ENCODE measurements around the gene NOS2. TPM values are rescaled to one million over a fixed set of nuclear protein-coding genes. Genes with fewer than 3 reads are reported as not detected.

NOS2 gene
- total RNA-seq, 4 donors from 2014 or later: 0.07 to 0.40 (median 0.35) TPM

DNA sequence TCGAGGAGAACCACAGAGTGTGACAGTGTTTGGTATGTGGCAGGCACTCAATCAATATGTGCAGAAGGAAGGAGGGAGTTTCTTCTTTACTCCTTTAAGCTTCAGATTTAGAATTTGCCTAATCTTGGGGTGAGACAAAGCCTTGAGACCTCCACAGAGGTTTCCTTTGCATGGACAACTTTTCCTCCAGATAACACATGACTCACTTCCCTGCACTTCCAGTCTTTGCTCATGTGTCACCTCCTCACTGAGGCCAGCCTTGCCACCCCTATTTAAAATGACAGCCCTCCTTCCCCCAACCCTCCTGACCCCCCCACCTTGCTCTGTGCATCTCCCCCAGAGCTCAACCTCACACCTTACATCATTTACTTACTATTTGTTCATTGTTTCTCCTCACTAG lies 17.4 kb upstream of the NOS2 start:
- Histone ChIP-seq H3K4me3 (no peak overlapping the region), H3K27ac (no peak overlapping the region), H3K36me3 (no peaks in the 10 kb centered on the region), H3K9me3 (peaks cover 0 to 13% (median 0%) of the 10 kb centered on the region in 3 donors), H3K27me3 (no peaks in the 10 kb centered on the region), H3K4me1 (peaks cover 0 to 20% (median 4%) of the 10 kb centered on the region in 3 donors)
- TF ChIP-seq CTCF (IDR thresholded peaks at IDR 0.05) (no peak), POLR2A (IDR thresholded peaks at IDR 0.05) (no peak), POLR2AphosphoS5 (IDR thresholded peaks at IDR 0.05) (no peak), EP300 (IDR thresholded peaks at IDR 0.05) (no peak)
- no peak for ATAC-seq
- WGBS, 2 donors (ENCODE audit: low coverage in 1 of 2): 45 to 60% methylated on average over 1 of the region's 1 CpG

DNA sequence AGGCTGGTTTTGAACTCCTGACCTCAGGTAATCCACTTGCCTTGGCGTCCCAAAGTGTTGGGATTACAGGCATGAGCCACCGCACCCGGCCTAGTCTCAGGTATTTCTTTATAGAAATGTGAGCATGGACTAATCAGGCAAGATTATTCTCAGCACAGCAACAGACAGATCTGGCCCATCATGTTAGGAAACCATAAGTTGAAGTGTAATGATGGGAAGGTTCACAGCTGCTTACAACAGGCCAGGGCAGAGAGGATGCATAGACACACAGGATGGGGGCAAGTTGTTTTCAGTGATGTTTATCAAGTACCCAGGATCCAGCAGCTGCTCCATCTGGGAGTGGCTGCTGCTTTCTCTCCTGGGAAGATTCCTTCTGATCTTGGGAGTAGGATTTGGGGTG lies 16.6 kb upstream of the NOS2 start:
- TF ChIP-seq CTCF (IDR thresholded peaks at IDR 0.05) (no peak), EP300 (IDR thresholded peaks at IDR 0.05) (no peak), POLR2AphosphoS5 (IDR thresholded peaks at IDR 0.05) (no peak), POLR2A (IDR thresholded peaks at IDR 0.05) (no peak)
- H3K4me1 ChIP-seq: peaks cover 0 to 20% (median 4%) of the 10 kb centered on the region in 3 donors
- no peak overlapping the region for H3K27ac ChIP-seq
- no peaks in the 10 kb centered on the region for H3K27me3 ChIP-seq
- H3K4me3 ChIP-seq: no peak overlapping the region
- H3K36me3 ChIP-seq: no peaks in the 10 kb centered on the region
- peaks cover 0 to 10% (median 0%) of the 10 kb centered on the region in 3 donors for H3K9me3 ChIP-seq
- WGBS, 2 donors (ENCODE audit: low coverage in 1 of 2): 100% methylated on average over 1 of the region's 3 CpGs; no CpG with 5 or more reads in 1 of the 2 donors
- ATAC-seq: no peak

DNA sequence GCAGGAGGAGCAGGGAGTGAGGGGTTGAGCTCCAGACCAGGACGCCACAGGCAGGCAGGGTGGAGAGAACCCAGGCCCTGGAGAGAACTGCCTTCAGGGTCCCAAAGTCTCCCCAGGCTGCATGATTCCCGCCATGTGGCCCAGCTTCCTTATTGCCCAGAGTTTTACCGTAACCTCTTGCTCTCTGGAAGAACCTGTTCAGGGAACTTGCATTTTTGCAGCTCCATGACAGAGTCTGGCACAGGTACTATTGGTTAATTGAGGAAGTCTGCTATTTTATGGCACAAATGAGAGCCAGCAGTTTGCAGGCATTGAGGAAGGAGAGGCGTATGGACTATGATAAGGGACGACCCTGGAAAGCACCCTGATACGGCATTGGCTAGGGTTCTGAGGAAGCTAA lies 11.6 kb upstream of the NOS2 start:
- H3K4me1 ChIP-seq: no peaks in the 10 kb centered on the region
- H3K9me3 ChIP-seq: peaks cover 0 to 7% (median 0%) of the 10 kb centered on the region in 3 donors
- TF ChIP-seq EP300 (IDR thresholded peaks at IDR 0.05) (no peak), CTCF (IDR thresholded peaks at IDR 0.05) (no peak), POLR2AphosphoS5 (IDR thresholded peaks at IDR 0.05) (no peak), POLR2A (IDR thresholded peaks at IDR 0.05) (no peak)
- no peaks in the 10 kb centered on the region for H3K36me3 ChIP-seq
- H3K4me3 ChIP-seq: no peak overlapping the region
- H3K27ac ChIP-seq: no peak overlapping the region
- no peak for ATAC-seq
- WGBS, 2 donors (ENCODE audit: low coverage in 1 of 2): 81 to 100% methylated on average over 2 to 3 of the region's 6 CpGs
- no peaks in the 10 kb centered on the region for H3K27me3 ChIP-seq

DNA sequence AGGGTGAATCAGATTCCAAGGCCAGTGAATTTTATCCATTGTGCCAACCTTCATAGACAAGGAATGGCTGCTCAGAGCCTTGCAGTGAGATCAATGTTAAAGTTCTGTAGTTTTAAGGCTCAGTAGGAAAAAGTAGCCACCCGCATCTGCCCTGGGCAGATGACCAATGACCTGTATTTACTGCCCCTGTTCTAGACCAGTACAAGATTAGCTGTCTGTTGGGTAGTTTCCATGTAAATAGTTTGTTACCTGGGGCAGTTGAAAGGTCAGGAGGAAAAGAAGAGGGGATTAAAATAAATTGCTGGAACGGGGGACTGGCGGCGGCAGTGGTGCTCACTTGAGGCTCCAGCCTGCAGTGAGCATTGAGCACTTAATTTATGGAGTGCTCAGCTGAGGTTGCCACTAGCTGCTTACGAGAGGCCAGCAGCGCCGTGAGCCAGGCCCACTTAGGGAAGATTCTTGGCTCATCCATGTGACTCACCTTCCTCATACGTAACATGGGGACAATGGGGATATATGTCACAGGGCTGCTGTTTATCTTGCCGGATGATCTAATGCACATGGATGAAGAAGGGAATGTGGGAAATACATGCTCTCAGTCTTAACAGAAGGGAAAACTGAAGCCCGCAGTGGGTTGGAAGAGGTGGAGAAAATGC lies 10.7 kb upstream of the NOS2 start:
- no peaks in the 10 kb centered on the region for H3K27me3 ChIP-seq
- 71 to 73% methylated on average over 4 to 9 of the region's 10 CpGs for WGBS, 2 donors (ENCODE audit: low coverage in 1 of 2)

More for the DNA sequence above, 10.7 kb upstream of the NOS2 start:
- H3K36me3 ChIP-seq: no peaks in the 10 kb centered on the region
- H3K4me3 ChIP-seq: no peak overlapping the region
- peaks cover 0 to 2% (median 0%) of the 10 kb centered on the region in 3 donors for H3K4me1 ChIP-seq
- TF ChIP-seq POLR2AphosphoS5 (IDR thresholded peaks at IDR 0.05) (no peak), CTCF (IDR thresholded peaks at IDR 0.05) (no peak), EP300 (IDR thresholded peaks at IDR 0.05) (no peak), POLR2A (IDR thresholded peaks at IDR 0.05) (no peak)
- no peak overlapping the region for H3K27ac ChIP-seq
- no peak for ATAC-seq
- H3K9me3 ChIP-seq: peaks cover 0 to 7% (median 0%) of the 10 kb centered on the region in 3 donors

Data from gastroesophageal sphincter (tissue), 4 donors.